ENCODE results near the gene FBXL16.

The FBXL16 gene

DNA sequence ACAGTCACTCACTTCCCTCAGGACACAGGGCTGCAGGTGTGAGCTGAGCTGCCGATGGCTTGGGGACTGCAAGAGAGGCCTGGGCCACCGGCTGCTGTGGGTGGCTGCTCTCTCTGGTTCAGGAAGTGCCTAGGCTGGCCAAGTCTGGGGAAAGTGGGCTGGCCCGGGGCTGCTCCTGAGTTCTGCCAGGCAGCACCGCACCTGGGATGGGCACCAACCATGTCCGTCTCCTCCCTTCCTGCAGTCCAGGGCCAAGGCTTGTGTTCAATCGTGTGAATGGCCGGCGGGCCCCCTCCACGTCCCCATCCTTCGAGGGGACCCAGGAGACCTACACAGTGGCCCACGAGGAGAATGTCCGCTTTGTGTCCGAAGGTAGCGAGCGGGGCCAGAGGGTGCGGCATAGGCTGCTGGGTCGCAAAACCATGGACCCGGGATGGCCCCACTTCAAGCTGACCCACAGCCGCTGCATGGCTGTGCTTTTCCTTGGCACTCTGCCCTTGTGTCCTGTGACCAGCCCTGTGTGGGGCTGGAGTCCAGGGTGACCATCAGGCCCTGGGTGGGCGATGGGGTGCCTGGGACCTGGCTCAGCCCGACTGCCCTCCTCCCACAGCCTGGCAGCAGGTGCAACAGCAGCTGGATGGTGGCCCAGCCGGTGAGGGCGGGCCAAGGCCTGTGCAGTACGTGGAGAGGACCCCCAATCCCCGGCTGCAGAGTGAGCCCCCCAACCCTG, 58.3 kb downstream of the FBXL16 start:
- in situ Hi-C loops (cut with HindIII; ENCODE audit: low sequenced_read_pairs) = no loop called here
- TF ChIP-seq CTCF (IDR thresholded peaks at IDR 0.05; ENCODE audit: low read depth, low read length, missing control alignments) = no peak

GRCh38 chr16:646679-647172, 58.9 kb downstream of the FBXL16 start:
- no peak overlapping the region for H3K4me3 ChIP-seq (ENCODE audit: low read depth, low read length)
- DNase-seq (ENCODE audit: low read depth) = no peak
- in situ Hi-C loops (cut with HindIII; ENCODE audit: low sequenced_read_pairs) = no loop called here
- TF ChIP-seq CTCF (IDR thresholded peaks at IDR 0.05; ENCODE audit: low read depth, low read length, missing control alignments) = no peak

More for the DNA sequence above, 58.3 kb downstream of the FBXL16 start:
- H3K4me3 ChIP-seq (ENCODE audit: low read depth, low read length) = no peak overlapping the region
- no peak for DNase-seq (ENCODE audit: low read depth)

GRCh38 chr16:645852-646678, 59.5 kb downstream of the FBXL16 start:
- no peak for DNase-seq (ENCODE audit: low read depth)
- in situ Hi-C loops (cut with HindIII; ENCODE audit: low sequenced_read_pairs) = no loop called here
- no peak overlapping the region for H3K4me3 ChIP-seq (ENCODE audit: low read depth, low read length)
- TF ChIP-seq CTCF (IDR thresholded peaks at IDR 0.05; ENCODE audit: low read depth, low read length, missing control alignments) = no peak

- in situ Hi-C loops (cut with HindIII; ENCODE audit: low sequenced_read_pairs) = no loop called here
- TF ChIP-seq CTCF (IDR thresholded peaks at IDR 0.05; ENCODE audit: low read depth, low read length, missing control alignments) = no peak
- DNase-seq (ENCODE audit: low read depth) = no peak
- H3K4me3 ChIP-seq (ENCODE audit: low read depth, low read length) = no peak overlapping the region
These were observed 61.0 kb downstream of the FBXL16 start for GRCh38 chr16:644556-644955.

DNA sequence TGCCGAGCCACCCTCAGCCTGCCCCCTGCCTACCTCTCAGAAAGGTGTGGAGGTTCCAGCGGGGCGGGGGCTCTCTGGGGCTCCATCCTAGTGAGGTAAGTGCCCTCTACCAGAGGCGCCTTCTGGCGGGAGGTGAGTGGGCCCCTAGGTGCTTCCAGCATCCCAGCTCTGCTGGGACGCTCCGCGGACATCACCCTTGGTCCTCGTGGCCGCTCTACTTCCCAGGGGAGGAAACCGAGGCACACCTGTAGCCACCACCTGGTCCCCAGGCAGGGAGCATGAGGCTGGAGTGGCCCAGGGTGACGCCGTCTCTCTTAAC, 62.6 kb downstream of the FBXL16 start:
- H3K4me3 ChIP-seq (ENCODE audit: low read depth, low read length) = peak overlapping the region; percentile 59

More for the DNA sequence above, 62.6 kb downstream of the FBXL16 start:
- no peak for TF ChIP-seq CTCF (IDR thresholded peaks at IDR 0.05; ENCODE audit: low read depth, low read length, missing control alignments)
- in situ Hi-C loops (cut with HindIII; ENCODE audit: low sequenced_read_pairs) = no loop called here
- no peak for DNase-seq (ENCODE audit: low read depth)

Data from astrocyte of the cerebellum (primary cell).